ENCODE measurements around the gene CDK17. TPM values are rescaled to one million over a fixed set of nuclear protein-coding genes. Genes with fewer than 3 reads are reported as not detected.

Gene CDK17
- 47.7 and 56.3 TPM in 2 replicates for total RNA-seq

GRCh38 chr12:96399919-96400630 is at the start of gene CDK17:
CDK17 (minus strand) TSS chr12:96400439; CDS start chr12:96334836, 65,603 bp downstream.

Other genes with a start within 250 kb of the CDK17 start
- gene ELK3, start 206.1 kb downstream of the CDK17 start, total RNA-seq = 7.8 and 13.2 TPM in 2 replicates
- gene CFAP54, start 89.1 kb upstream of the CDK17 start, total RNA-seq = 0.86 and 2.2 TPM in 2 replicates